Epithelial cell of esophagus (primary cell): ENCODE results near the gene VEGFA.

ENCODE experiments used
- DNase-seq: peaks from one replicate; pipeline ENCODE4 v3.0.0; 2010; ENCODE audit warnings: low read depth
- H3K4me3 ChIP-seq: 2 replicates; pipeline ENCODE4 v1.5.1; 2011; ENCODE audit warnings: mild to moderate bottlenecking, low read length, control low read depth
- CTCF ChIP-seq: IDR thresholded peaks from 2 replicates; pipeline ENCODE4 v1.5.1; 2011; ENCODE audit warnings: low read depth, mild to moderate bottlenecking, low read length, control low read depth, inconsistent platforms; ENCODE audit not compliant: insufficient read depth; ENCODE audit errors: missing control alignments

VEGFA gene

GRCh38 chr6:43835872-43836419, 65.9 kb downstream of the VEGFA start:
- no peak for DNase-seq
- no peak for TF ChIP-seq CTCF
- H3K4me3 ChIP-seq = no peak overlapping the region
